Endothelial cell of umbilical vein (primary cell): ENCODE data around the gene TMEM126A. TPM values are rescaled to one million over a fixed set of nuclear protein-coding genes. Genes with fewer than 3 reads are reported as not detected.

Experiments
- BruUV-seq: library from RNA; stranded (reverse); fragments of 400-500 nt; replicated peaks from 2 replicates; lab custom pipeline; 2021; lab: Mats Ljungman, UMichigan
- CTCF ChIA-PET: fragments of 300-600, 350-600 bp; sonication (Branson Sonifier 250); formaldehyde crosslinking; loops from one replicate; lab custom pipeline; 2021; ENCODE audit warnings: antibody characterized with exemption, inconsistent platforms; lab: Charles Lee
- POLR2A ChIA-PET: fragments of 300-600, 350-600 bp; sonication (Branson Sonifier 250); formaldehyde crosslinking; loops from one replicate; lab custom pipeline; 2021; ENCODE audit warnings: antibody characterized with exemption, inconsistent platforms; lab: Charles Lee
- DNase-seq: peaks from one replicate; pipeline ENCODE4 v3.0.0-alpha.2; 2011; ENCODE audit warnings: low read depth, low spot score
- FAIRE-seq: peaks from 2 replicates; lab custom pipeline; 2011; peaks lifted over from hg19 to GRCh38; lab: Jason Lieb, UNC
- H2AFZ ChIP-seq: 2 replicates; pipeline ENCODE4 v1.6.0; 2012; ENCODE audit warnings: low read depth, low read length, control low read depth, inconsistent platforms
- H3K27ac ChIP-seq: 2 replicates; pipeline ENCODE4 v1.5.1; 2011; ENCODE audit warnings: low read depth, mild to moderate bottlenecking, control low read depth, low read length, moderate library complexity; ENCODE audit not compliant: insufficient read depth
- H3K27me3 ChIP-seq, 2 experiments: 2 replicates each; pipeline versions ENCODE4 v1.6.0 to v1.6.1; 2011; ENCODE audit warnings: low read length in 2 of 2, mixed read lengths in 1 of 2; ENCODE audit not compliant: control insufficient read depth in 2 of 2, insufficient read depth in 2 of 2
- H3K36me3 ChIP-seq, 2 experiments: 2 replicates in 1 of 2; 3 replicates in 1 of 2; pipeline ENCODE4 v1.5.1; 2011; ENCODE audit warnings: low read length in 2 of 2, mild to moderate bottlenecking in 1 of 2, moderate library complexity in 1 of 2; ENCODE audit not compliant: control insufficient read depth in 2 of 2, insufficient read depth in 2 of 2; ENCODE audit errors: extremely low read depth in 1 of 2
- H3K4me1 ChIP-seq: 3 replicates; pipeline ENCODE4 v1.5.1; 2011; ENCODE audit warnings: mild to moderate bottlenecking, low read length; ENCODE audit not compliant: control insufficient read depth, insufficient read depth; ENCODE audit errors: extremely low read depth
- H3K4me2 ChIP-seq: 2 replicates; pipeline ENCODE4 v1.6.1; 2011; ENCODE audit warnings: low read length, control low read depth, mixed read lengths; ENCODE audit not compliant: insufficient read depth
- H3K4me3 ChIP-seq, 3 experiments: fragments of 200-600 bp in 1 of 3; sonication (generic), shearing (Covaris generic) in 1 of 3; replicated peaks in 1 of 3; 2 replicates each; pipeline ENCODE4 v1.5.1; 2011 to 2016; ENCODE audit warnings: control low read depth in 3 of 3, low read length in 3 of 3, mild to moderate bottlenecking in 2 of 3, inconsistent platforms in 1 of 3, low read depth in 1 of 3, moderate library complexity in 1 of 3; ENCODE audit not compliant: insufficient read depth in 1 of 3
- H3K79me2 ChIP-seq: 2 replicates; pipeline ENCODE4 v1.6.0; 2012; ENCODE audit warnings: low read length, inconsistent platforms; ENCODE audit not compliant: control insufficient read depth, insufficient read depth
- H3K9ac ChIP-seq: replicated peaks from 2 replicates; pipeline ENCODE3; 2011; ENCODE audit warnings: low read length, control low read depth; ENCODE audit not compliant: insufficient read depth; ENCODE audit errors: extremely low read depth
- H3K9me1 ChIP-seq: replicated peaks from 3 replicates; pipeline ENCODE4 v1.6.0; 2011; ENCODE audit warnings: mild to moderate bottlenecking, low read length; ENCODE audit not compliant: control insufficient read depth, insufficient read depth; ENCODE audit errors: extremely low read depth
- H3K9me3 ChIP-seq: replicated peaks from 2 replicates; pipeline ENCODE4 v1.5.1; 2012; ENCODE audit warnings: low read length, inconsistent platforms; ENCODE audit not compliant: control insufficient read depth, insufficient read depth
- H4K20me1 ChIP-seq: replicated peaks from 2 replicates; pipeline ENCODE3; 2011; ENCODE audit warnings: mild to moderate bottlenecking, low read length; ENCODE audit not compliant: control insufficient read depth, insufficient read depth; ENCODE audit errors: extremely low read depth
- EZH2 ChIP-seq: IDR thresholded peaks from 2 replicates; pipeline ENCODE4 v1.6.1; 2012; ENCODE audit warnings: borderline replicate concordance, low read depth, mild to moderate bottlenecking, moderate library complexity, low read length, inconsistent platforms; ENCODE audit not compliant: severe bottlenecking
- FOS ChIP-seq: IDR thresholded peaks from 2 replicates; pipeline ENCODE4 v1.6.1; 2011; ENCODE audit warnings: mild to moderate bottlenecking, low read length, moderate library complexity, borderline replicate concordance; ENCODE audit not compliant: insufficient read depth
- GATA2 ChIP-seq: IDR thresholded peaks from 2 replicates; pipeline ENCODE4 v1.7.0; 2011; ENCODE audit warnings: low read depth, mild to moderate bottlenecking, moderate library complexity, mixed read lengths, low read length; ENCODE audit not compliant: insufficient read length, insufficient read depth
- JUN ChIP-seq: IDR thresholded peaks from 2 replicates; pipeline ENCODE4 v1.6.1; 2011; ENCODE audit warnings: borderline replicate concordance, low read depth; ENCODE audit not compliant: insufficient read length, insufficient read depth
- MYC ChIP-seq: IDR thresholded peaks from one replicate; pipeline ENCODE4 v1.6.1; 2011; ENCODE audit warnings: mild to moderate bottlenecking, low read depth, low read length
- POLR2AphosphoS5 ChIP-seq: IDR thresholded peaks from 2 replicates; pipeline ENCODE4 v1.6.1; 2012; ENCODE audit warnings: low read depth, mild to moderate bottlenecking, control low read depth, low read length, moderate library complexity; ENCODE audit not compliant: insufficient read depth
- dilution Hi-C: fragments of 300-500 bp; cut with MboI; formaldehyde crosslinking; loops from one replicate; pipeline ENCODE4 v1.15.0; 2019; ENCODE audit warnings: low sequenced_read_pairs; ENCODE audit not compliant: extremely low pct_ligation_motif_present
- intact Hi-C: fragments of 100-400 bp; cut with micrococcal nuclease; formaldehyde crosslinking; loops from one replicate; pipeline ENCODE4 v1.10.0; 2022
- polyA plus RNA-seq, 4 experiments: library from polyadenylated mRNA; depleted of rRNA in 3 of 4; stranded (reverse) in 3 of 4; unstranded in 1 of 4; fragments of >200 nt; gene quantifications; 2 replicates each; pipeline versions ENCODE4 v1.2.1 to v1.2.3, GENCODE V29; 2011 to 2012; ENCODE audit warnings: missing spikeins in 1 of 4
- total RNA-seq: library from RNA; stranded (reverse); gene quantifications from 2 replicates; pipeline ENCODE4 v1.2.3, GENCODE V29; 2021
- TF ChIP-seq, protein P1 (sequence below), 2 donors: IDR thresholded peaks; 1 replicate in 1 of 2; 2 replicates in 1 of 2; pipeline ENCODE4 v1.5.1; 2011; ENCODE audit warnings: low read length in 2 of 2, mild to moderate bottlenecking in 2 of 2, moderate library complexity in 2 of 2, control low read depth in 1 of 2, inconsistent platforms in 1 of 2, low read depth in 1 of 2; ENCODE audit not compliant: insufficient read depth in 1 of 2; ENCODE audit errors: extremely low read depth in 1 of 2

TMEM126A gene
- total and polyA plus RNA-seq, 2 donors (not counting 3 experiments of a cell fraction or from before 2014, with no cell fraction given) = 35.3 to 45.8 TPM

DNA sequence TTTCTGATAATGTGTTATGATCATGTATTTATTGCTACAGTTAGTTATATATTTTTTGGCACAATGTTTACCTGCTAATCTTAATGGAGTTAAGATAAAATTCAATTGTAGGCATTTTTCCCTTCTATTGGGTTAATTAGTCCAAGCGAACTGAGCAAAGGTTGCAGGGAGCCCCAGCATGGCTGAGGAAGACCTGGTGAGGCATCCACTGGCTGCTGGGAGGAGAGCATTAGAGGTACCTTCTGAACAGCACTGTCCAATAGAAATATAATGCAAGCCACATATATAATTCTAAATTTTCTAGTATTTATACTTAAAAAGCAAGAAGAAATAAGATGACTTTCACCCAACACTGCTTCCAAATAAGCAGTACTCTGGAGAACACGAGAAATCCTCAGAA lies 689 bp upstream of the TMEM126A start:
- no peaks in the 10 kb centered on the region for H3K9me1 ChIP-seq
- DNase-seq = no peak
- no peaks in the 10 kb centered on the region for H3K36me3 ChIP-seq
- no peak overlapping the region for H3K27ac ChIP-seq
- TF ChIP-seq FOS (no peak), GATA2 (no peak), POLR2AphosphoS5 (no peak), MYC (no peak), JUN (no peak), EZH2 (no peak)
- TF ChIP-seq, protein P1, sequence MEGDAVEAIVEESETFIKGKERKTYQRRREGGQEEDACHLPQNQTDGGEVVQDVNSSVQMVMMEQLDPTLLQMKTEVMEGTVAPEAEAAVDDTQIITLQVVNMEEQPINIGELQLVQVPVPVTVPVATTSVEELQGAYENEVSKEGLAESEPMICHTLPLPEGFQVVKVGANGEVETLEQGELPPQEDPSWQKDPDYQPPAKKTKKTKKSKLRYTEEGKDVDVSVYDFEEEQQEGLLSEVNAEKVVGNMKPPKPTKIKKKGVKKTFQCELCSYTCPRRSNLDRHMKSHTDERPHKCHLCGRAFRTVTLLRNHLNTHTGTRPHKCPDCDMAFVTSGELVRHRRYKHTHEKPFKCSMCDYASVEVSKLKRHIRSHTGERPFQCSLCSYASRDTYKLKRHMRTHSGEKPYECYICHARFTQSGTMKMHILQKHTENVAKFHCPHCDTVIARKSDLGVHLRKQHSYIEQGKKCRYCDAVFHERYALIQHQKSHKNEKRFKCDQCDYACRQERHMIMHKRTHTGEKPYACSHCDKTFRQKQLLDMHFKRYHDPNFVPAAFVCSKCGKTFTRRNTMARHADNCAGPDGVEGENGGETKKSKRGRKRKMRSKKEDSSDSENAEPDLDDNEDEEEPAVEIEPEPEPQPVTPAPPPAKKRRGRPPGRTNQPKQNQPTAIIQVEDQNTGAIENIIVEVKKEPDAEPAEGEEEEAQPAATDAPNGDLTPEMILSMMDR (IDR thresholded peaks at IDR 0.05; ENCODE audit: extremely low read depth in 1 of 2, insufficient read depth in 1 of 2, low read depth in 1 of 2, low read length in 2 of 2) = no peak
- CTCF ChIA-PET = interaction anchor here (0.9 to 2.0 kb wide), 8 partner anchors 10 to 208 kb away, joined by 3 to 8 read pairs (median 4); partner anchors contain the start of genes CCDC83, CREBZF, DLG2 and TMEM126B
- H3K79me2 ChIP-seq = peaks cover 20% of the 10 kb centered on the region
- no peak for FAIRE-seq
- H3K27me3 ChIP-seq = peaks cover 7 to 27% of the 10 kb centered on the region in 2 experiments
- peak overlapping the region; percentile 92 for H2AFZ ChIP-seq
- intact Hi-C loops (loop anchor here (1.0 kb wide), 1 partner anchor 19 kb away; the partner anchor contains the start of gene TMEM126B), dilution Hi-C loops (no loop called here)
- H3K4me3 ChIP-seq = peak overlapping the region; percentile 68 to 96 (median 79)
- peaks cover 11% of the 10 kb centered on the region for H3K4me1 ChIP-seq
- H3K4me2 ChIP-seq = peak overlapping the region; percentile 88
- H3K9ac ChIP-seq = peak overlapping the region; percentile 92
- BruUV-seq = no TSS peak
- POLR2A ChIA-PET = interaction anchor here (1.2 to 1.7 kb wide), 4 partner anchors 10 to 19 kb away, joined by 3 to 9 read pairs (median 5); partner anchors contain the start of genes CREBZF and TMEM126B
- no peaks in the 10 kb centered on the region for H4K20me1 ChIP-seq
- H3K9me3 ChIP-seq = no peaks in the 10 kb centered on the region
